Fibroblast of skin of left quadriceps (primary cell): ENCODE results near the gene RAB3D.
A peak's percentile ranks its signal among the peaks of the same experiment; 100 is the strongest.
"Not testable (repeated sequence)": the region's sequence is repeated elsewhere in the genome, so short reads cannot be mapped to it uniquely, and the experiment has no call there.

Experiments
- DNase-seq, 2 experiments: peaks; one replicate each; pipeline ENCODE4 v3.0.0-alpha.2; 2013; ENCODE audit warnings: low read depth in 2 of 2

RAB3D gene, protein sequence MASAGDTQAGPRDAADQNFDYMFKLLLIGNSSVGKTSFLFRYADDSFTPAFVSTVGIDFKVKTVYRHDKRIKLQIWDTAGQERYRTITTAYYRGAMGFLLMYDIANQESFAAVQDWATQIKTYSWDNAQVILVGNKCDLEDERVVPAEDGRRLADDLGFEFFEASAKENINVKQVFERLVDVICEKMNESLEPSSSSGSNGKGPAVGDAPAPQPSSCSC

DNA sequence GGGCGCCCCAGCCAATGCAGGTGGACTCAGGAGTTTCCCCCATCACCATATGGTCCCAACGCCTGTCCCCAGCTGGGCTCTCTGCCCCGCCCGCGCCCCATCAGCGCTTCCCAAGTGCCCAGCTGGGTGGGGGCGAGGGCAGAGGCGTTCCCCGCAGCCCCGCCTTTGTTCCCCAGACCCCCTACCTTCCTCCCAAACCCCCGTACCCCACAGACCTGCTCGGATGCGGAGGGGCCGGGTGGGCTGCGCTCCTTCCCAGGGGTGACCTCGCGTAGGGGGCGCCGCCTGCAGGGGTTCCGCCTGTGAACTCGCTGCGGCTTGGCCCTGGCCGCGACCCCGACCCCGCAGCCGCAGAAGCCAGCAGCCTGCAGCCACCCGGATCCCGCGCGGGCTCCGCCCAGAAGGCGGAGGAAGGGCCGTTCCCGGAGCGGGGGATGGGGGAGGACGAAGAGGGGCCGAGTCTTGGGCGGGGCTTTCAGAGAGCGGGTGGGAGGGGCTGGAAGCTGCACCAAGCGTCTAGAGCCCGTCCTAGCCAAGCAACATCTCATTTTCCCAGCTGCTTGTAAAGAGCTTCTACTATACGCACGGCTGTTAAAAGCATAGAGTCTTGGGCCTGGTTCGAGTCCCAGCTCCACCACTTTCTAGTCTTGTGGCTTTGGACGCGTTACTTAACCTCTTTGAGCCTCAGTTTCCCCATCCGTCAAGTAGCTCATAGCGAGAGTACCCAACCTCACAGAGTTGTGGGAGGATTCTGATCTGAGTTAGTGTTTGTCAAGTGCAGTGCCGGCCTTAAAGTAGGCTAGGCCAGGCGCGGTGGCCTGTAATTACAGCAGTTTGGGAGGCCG, at the start of gene RAB3D:
Gene RAB3D, minus strand, starts transcription at position 404 of the 845 bp plus-strand sequence. CDS start 2,258 bp downstream, outside the sequence.
- peak; percentile 60 to 64 for DNase-seq

DNA sequence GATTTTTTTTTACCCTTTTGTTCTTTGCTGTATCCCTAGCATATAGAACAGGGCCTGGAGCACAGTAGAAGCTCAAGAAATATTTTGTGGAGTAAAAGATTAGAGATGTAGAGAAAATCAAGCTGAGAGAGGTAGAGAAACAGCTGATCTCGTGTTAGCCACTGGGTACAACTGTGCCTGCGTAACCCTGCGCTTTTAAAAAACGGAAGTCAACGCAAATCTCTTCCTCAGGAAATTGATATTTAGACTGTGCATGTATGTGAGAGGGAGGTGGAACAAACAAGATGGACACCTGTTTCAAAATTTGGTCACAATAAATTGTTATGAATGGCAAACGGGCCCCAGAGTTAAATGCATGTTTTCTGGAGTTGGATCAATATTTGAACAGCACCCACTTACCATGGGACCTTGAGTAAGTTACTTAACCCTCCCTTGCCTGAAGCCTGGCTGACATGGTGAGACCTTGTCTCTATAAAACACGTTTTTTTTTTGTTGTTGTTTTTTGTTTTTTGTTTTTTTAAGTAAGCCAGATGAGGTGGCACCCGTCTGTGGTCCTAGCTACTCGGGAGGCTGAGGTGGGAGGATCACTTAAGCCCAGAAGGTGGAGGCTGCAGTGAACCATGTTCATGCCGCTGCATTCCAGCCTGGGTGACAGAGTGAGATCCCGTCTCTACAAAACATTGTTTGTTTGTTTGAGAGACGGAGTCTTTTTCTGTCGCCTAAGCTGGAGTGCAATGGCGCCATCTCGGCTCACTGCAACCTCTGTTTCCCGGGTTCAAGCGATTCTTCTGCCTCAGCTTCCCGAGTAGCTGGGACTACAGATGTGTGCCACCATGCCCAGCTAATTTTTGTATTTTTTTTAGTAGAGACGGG, 47.9 kb upstream of the RAB3D start:
- DNase-seq, result no peak

DNA sequence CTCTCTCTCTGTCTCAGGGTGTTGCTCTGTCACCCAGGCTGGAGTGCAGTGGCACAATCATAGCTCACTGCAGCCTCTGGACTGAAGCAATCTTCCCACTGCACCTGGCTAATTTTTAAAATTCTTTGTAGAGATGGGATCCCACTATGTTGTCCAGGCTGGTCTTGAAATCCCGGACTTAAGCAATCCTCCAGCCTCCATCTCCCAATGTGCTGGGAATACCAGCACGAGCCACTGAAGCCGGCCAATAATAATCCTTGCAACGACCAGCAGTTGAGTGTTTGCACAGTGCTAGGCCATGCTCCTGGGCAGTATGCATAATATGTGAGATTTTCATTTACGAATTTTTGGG, 45.3 kb upstream of the RAB3D start:
- DNase-seq, result no peak

DNA sequence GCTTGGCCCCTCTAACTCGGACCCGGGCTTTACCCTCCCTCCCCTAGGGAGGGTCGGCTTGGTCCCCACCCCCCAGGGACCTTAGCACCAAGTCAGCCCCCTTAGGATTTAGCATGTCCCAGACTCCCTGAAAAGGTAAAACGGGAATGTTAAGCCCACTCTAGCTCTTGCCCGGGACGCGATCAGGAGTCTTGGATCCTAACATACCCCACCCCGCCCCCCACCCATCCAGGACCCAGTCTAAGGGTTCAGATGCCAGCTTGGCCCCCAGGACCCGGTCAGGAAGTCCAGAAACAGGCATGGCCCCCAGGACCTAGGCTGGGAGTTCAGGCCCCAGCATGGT, 44.2 kb upstream of the RAB3D start:
- DNase-seq, result no peak

DNA sequence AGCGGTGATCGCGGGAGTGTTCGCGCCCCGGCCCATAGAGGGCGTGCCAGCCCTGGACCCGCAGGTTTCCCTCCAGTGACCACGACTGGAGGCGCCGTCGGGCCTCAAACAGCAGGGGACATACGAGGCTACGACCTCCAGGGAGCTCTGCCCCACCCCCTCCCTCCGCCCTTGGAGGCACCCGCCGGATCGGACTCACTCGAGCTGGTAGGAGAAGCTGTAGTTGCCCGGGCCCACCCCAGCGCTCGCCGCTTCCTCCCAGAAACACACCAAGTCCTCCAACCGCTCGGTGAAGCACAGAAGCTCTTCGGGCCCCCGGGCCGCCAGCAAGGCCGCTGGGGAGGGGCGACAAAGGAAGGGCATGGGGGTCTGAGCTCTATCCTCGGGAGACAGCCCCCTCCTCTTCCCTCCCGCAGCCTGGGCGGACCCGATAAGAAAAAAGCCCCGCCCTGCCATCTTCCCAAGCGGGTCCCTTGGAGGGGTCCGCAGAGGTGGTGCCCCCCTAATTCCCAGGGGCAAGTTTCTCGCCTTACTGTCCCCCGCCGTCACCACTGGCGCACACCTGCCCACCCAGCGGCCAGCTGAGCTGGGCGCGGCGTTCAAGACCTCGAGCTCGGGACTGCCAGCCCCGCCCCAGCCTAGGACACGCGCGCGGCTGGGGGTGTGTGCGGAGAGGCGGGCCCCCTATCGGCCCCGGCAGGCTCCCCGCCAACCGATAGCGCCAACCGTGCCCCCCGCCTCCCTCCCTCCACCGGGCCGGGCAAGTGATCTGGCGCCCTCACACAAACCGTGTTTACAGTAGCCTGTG, 43.6 kb upstream of the RAB3D start:
- DNase-seq, result no peak

DNA sequence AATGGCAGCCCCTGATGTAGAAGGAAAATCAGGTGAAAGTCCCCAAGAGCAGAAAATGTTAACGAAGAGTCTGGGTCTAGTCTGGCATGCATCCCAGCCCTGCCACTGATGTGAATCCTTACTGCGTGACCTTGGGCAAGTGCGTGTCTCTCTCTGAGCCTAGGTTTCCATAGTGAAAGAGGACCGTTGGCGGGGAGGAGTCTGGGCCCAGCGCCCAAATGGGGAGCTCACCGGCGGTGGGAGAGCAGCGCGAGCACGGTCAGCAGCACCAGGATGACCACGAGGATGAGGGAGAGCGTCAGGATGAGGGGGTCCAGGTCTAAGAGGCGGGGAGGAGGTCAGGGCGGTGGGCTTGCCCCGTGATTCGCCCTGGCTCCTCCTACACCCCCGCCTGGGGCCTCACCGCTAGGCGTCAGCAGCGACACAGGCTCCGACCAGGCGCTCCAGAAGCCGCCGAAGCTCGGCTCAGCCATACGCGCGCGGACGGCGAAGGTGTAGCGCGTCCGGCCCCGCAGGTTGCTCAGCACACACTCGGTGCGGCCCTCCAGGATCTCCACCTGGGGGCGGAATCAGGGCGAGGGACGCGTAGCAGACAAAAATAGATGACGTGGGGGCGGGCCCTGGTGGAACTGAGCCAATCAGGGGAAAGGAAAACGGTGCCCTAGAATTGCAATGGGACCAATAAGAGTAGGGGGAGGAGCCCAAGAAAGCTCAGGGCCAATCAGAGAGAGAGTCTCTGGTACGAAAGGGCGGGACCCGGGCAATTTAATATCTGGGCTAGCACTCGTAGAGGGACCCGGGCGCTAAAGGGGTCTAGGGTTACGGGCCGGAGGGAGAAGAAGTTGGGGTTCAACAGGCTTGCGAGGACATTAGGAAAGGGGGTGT, 41.4 kb upstream of the RAB3D start:
- DNase-seq, result peak; percentile 89 to 90

DNA sequence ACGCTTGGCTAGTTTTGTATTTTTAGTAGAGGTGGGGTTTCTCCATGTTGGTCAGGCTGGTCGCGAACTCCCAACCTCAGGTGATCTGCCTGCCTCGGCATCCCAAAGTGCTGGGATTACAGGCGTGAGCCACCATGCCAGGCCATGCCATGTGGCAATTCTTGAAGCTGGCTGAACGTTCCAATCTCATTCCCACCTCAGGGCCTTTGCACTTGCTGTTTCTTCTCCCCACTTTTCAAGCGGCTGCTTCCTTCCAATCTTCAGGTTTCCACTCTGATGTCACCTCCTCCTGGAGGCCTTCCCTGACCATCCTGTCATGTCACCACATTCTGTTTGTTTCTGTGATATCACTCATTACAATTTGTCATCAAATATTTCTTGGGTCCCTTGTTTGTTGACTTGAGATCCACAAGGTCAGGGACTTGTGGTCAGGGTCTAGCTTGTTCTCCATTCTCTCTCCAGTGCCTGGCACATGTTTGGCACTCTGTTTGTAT, 40.4 kb upstream of the RAB3D start:
- no peak for DNase-seq

DNA sequence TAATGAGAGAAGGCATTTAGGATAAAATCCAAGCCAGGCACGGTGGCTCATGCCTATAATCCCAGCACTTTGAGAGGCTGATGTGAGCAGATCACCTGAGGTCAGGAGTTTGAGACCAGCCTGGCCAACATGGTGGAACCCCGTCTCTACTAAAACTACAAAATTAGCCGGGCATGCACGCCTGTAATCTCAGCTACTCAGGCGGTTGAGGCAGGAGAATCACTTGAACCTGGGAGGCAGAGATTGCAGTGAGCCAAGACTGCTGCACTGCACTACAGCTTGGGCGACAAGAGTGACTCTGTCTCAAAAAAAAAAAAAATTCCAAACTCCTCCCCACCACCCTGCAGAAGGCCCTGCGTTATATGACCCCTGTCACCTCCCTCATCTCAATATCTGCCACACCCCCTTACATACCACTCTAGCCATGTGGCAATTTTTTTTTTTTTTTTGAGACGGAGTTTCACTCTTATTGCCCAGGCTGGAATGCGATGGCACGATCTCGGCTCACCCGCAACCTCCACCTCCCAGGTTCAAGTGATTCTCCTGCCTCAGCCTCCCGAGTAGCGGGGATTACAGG, 39.9 kb upstream of the RAB3D start:
- DNase-seq, result not testable (repeated sequence)

DNA sequence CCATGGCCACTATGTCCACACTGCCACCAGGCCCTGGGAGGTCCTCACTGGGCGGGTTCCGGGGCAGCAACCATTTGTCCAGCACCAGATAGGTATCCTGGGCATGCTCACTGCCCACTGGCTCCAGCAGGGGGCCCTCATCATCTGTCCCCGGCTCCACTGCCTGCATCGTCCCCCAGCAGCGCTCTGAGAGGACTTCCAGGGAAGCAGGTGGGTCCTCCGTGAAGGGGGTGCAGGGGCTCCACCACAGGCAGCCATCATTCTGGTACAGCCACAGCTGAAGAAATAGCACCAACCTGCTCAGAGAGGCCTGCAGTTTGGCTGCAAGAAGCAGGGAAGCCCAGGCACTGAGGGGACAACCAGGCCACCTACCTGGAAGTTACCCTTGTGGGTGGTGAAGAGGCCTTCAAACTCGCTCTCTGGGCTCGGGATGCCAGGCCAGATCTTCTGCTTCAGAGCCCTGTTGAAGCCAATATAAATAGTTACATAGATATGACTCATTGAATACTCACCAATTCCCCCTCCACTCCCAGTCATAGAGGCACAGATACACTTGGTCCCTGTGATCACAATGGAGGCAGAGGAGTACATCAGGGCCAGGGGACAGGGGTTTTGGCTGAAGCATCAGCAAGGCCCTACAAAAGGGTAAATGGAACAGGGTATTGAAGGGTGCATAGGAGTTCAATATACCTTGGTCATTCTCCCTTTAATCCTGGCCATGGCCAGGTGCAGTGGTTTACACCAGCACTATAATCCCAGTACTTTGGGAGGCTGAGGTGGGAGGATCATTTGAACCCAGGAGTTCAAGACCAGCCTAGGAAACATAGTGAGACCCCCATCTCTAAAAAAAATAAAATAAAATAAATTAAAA, 39.1 kb upstream of the RAB3D start:
- no peak for DNase-seq

DNA sequence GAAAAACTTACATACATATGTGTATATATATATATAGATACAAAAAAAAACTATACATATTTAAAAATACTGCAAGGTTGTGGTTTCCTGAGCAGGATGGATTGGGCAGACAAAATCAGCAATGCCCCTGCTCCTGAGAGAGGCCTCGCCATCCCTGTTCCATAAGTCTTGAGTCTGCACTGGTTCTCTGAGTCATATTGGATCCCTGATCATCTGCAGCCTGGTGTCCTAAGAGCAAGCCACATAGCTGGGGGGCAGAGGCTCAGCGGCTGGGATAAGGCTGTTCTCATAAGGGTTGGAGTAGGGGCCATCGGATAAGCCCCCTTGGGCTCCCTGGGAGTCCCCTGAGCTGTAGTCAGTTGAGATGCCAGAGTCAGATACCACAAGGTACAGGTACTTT, 38.3 kb upstream of the RAB3D start:
- no peak for DNase-seq

DNA sequence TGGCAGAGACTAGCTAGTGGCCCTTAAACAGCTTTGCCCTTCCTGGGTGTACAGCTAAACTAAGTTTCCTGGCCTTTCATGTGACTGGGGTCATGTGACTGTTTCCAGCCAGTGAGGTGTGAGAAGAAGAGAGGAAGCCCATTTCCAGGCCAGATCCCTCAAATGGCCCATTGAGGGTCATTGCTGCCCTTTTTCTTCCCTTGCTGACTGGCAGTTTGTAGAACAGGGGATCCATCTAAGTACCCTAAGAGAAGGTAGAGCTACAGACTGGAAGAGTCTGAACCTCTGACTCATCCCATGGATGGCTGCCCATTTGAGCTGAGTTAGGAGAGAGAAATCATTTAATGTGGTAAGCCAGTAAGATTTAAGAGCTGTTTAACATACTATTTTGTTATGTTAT, 37.8 kb upstream of the RAB3D start:
- peak; percentile 87 to 90 for DNase-seq

DNA sequence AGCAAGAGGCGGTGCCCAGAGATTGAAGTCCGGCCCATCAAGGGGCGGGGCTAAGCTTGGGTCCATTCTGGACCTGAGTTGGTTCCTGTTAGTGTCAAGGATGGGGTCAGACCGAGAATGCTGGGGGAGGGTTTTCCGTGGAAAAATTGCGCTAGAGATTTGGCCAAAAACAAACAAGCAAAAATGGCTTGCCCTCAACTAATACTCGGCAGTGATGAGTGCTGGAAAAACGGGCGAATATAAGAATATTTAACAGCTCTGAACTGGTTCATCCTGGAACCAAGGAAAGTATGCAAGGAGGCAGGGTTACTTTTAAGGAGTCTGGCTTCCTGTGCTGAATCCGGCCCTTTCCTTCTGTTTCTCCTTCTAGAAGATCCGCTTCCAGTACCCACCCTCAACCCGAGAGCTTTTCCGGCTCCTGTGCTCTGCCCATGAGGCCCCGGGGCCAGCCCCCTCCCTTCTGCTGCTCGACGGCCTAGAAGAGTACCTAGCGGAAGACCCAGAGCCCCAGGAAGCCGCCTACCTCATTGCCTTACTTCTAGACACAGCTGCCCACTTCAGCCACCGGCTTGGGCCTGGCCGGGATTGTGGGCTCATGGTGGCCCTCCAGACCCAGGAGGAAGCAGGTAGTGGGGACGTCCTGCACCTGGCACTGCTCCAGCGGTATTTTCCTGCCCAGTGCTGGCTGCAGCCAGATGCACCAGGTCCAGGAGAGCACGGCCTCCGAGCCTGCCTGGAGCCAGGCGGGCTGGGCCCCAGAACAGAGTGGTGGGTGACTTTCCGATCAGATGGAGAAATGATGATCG, 35.9 kb upstream of the RAB3D start:
- no peak for DNase-seq

DNA sequence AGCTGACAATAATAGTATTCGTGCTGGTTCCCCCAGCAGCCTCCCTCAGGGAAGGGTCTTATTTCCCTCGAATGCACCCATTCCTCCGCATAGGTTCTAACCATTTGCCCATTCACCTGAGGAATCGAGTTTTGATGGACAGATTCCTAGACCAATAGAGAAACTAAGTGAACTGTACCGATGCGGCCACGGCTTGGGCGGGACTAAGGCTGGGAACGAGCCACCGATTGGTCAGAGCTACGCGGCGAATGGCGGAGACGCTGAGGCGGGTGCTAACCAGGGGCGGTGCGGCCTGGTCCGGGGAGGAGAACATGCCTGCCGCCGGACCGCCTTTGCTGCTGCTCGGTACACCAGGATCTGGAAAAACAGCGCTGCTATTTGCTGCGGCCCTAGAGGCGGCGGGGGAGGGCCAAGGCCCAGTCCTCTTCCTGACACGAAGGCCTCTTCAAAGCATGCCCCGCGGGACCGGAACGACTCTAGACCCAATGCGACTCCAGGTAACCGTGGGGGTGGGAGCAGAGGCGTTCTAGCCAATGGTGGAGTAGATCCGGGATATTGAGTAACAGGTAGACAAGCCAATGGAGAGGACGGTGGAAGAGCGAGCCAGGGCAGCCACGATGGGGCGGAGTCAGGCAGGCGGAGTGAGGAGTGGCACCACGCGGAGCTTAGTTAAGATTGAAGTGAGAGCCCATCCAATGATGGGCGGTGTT, 35.1 kb upstream of the RAB3D start, which contains the start of gene SWSAP1:
Gene SWSAP1, plus strand, starts transcription at position 234 of the 710 bp plus-strand sequence. Its CDS starts 15 bp downstream, at position 249.
- DNase-seq, result peak; percentile 99

DNA sequence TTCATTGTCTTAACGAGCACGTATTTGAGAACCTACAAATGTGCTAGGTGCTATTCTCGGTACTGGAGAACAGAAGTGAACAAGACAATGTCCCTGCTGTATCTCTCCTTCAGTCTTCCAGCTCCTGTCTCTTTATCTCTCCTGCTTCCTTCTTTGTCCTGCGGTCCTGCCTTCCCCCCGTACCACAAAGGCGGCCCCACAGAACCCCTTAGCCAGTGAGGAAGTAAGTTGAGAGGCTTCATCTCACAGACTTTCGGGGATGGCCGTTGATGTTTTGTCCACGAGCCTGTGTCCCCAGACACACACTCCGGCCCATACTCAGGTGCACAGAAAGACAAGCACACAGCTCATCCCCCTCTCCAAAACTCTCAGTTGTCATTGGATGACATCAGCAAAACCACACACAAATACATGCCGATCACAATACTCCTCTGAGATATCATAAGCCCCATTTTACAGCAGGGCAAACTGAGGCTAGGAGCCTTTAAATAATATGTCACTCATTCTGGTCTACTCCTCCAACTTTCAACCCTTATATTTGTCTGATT, 34.5 kb upstream of the RAB3D start:
- no peak for DNase-seq

DNA sequence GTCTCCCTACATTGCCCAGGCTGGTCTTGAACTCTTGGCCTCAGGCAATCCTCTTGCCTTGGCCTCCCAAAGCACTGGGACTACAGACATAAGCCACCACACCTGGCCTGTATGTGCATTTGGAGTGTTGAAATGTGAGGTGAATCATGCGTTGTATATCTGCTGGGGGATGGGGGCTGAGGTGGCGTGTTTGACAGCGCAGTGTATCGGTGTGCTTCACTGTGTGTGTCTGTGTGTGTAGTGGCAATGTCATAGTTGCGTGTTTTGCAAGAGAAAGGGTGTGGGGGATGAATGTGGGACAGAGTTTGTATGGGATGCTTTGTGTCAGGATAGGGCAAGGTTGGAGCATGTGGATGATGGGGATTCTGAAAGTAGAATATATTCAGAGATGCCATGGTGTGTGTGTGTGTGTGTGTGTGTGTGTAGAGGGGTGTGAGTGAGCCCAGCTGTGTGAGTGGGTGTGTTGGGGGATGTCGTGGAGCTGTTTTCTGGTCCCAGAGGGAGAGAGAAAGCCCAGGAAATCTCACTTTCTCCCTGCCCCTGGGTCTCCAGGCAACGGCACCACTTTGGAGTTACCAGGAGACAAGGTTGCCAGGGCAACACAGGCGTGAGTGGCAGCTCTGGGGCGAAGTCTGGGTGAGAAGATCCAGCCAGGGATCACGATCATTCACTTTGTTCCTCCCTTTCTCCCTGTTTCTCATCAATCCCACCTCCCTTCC, 33.9 kb upstream of the RAB3D start:
- no peak for DNase-seq

DNA sequence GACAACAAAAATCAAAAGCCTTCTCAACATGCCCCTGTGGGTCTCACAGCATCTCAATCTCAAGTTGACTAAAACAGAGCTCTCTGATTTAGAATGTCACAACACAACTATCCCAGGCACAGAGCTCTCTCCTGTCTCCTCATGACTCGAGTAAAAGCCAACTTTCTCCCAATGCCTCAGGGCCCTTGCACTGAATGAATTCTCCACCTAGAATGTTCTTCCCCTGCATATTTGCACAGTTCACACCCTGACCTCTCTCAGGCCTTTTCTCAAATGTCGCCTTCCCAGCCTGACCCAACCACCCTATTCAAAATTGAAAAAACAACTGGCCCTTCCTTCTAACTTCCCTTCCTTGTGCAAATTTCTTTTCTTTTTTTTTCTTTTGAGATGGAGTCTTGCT, 31.3 kb upstream of the RAB3D start:
- DNase-seq, result no peak

DNA sequence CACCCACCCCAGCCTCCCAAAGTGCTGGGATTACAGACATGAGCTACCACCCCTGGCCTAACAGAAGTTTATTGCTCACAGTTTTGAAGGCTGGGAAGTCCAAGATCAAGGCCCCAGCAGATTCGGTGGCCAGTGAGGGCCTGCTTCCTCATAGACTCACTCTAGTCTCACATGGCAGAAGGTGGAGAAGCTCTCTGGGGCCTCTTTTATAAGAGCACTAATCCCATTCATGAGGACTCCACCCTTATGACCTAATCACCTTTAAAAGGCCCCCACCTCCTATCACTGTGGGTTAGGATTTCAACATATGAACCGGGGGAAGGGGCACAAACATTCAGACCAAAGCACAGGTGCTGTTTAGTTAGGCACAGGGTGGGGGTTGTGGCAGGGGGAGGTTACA, 28.1 kb upstream of the RAB3D start:
- DNase-seq, result no peak
